Panc1 (cell line): Measurements from ENCODE around the gene STK17B. TPM values are rescaled to one million over a fixed set of nuclear protein-coding genes. Genes with fewer than 3 reads are reported as not detected.

ENCODE experiments used
- ATAC-seq: fragments of 200-7000 bp; cut with Tn5 transposase; 2 replicates; pipeline ENCODE4 v1.9.1; 2020; ENCODE audit warnings: mild to moderate bottlenecking, moderate library complexity
- BruUV-seq: library from RNA; stranded (reverse); fragments of 400-500 nt; replicated peaks from 2 replicates; lab custom pipeline; 2021; lab: Mats Ljungman, UMichigan
- CTCF ChIA-PET: fragments of 300-600 bp; sonication (Branson Sonifier 250); formaldehyde crosslinking; loops from one replicate; lab custom pipeline; 2022; ENCODE audit warnings: antibody characterized with exemption; lab: Charles Lee
- POLR2A ChIA-PET: fragments of 300-600 bp; sonication (Branson Sonifier 250); formaldehyde crosslinking; loops from one replicate; lab custom pipeline; 2022; ENCODE audit warnings: antibody characterized with exemption; lab: Charles Lee
- DNase-seq: peaks from one replicate; pipeline ENCODE4 v3.0.0-alpha.2; 2010; ENCODE audit warnings: low read depth, low spot score
- H3K27ac ChIP-seq: 2 replicates; pipeline ENCODE4 v1.5.1; 2011; ENCODE audit warnings: mild to moderate bottlenecking, low read length, inconsistent platforms
- H3K27me3 ChIP-seq: fragments of 200-500 bp; sonication (Bioruptor generic); 2 replicates; pipeline ENCODE4 v1.6.0; 2014; ENCODE audit warnings: low read length, inconsistent platforms; ENCODE audit not compliant: control insufficient read depth, insufficient read depth
- H3K36me3 ChIP-seq: fragments of 200-500 bp; sonication (Bioruptor generic); 2 replicates; pipeline ENCODE4 v1.5.1; 2014; ENCODE audit warnings: inconsistent platforms, mild to moderate bottlenecking, low read length, moderate library complexity; ENCODE audit not compliant: control insufficient read depth, insufficient read depth
- H3K4me1 ChIP-seq: 2 replicates; pipeline ENCODE4 v1.5.1; 2011; ENCODE audit warnings: inconsistent platforms, mild to moderate bottlenecking, low read length, moderate library complexity; ENCODE audit not compliant: control insufficient read depth, insufficient read depth
- H3K4me3 ChIP-seq, 2 experiments: 2 replicates each; pipeline ENCODE4 v1.5.1; 2011 to 2012; ENCODE audit warnings: low read depth in 2 of 2, low read length in 2 of 2, mild to moderate bottlenecking in 2 of 2, inconsistent platforms in 1 of 2, moderate library complexity in 1 of 2
- H3K9me3 ChIP-seq: fragments of 200-500 bp; sonication (Bioruptor generic); 2 replicates; pipeline ENCODE4 v1.5.1; 2014; ENCODE audit warnings: low read depth, mild to moderate bottlenecking, inconsistent platforms, low read length, moderate library complexity; ENCODE audit not compliant: control insufficient read depth, insufficient read depth
- CTCF ChIP-seq: fragments of 450-650 bp; IDR thresholded peaks from 2 replicates; pipeline ENCODE4 v1.5.1; 2017; ENCODE audit warnings: mild to moderate bottlenecking
- POLR2AphosphoS5 ChIP-seq: IDR thresholded peaks from 2 replicates; pipeline ENCODE4 v1.6.1; 2012; ENCODE audit warnings: mild to moderate bottlenecking, low read depth, low read length, moderate library complexity
- SIN3A ChIP-seq: IDR thresholded peaks from 2 replicates; pipeline ENCODE4 v1.6.1; 2012; ENCODE audit warnings: low read depth, mild to moderate bottlenecking, low read length, moderate library complexity, borderline replicate concordance; ENCODE audit not compliant: insufficient read depth
- TCF7L2 ChIP-seq: IDR thresholded peaks from 2 replicates; pipeline ENCODE4 v1.6.1; 2011; ENCODE audit warnings: mild to moderate bottlenecking, low read depth, low read length, inconsistent platforms
- in situ Hi-C: cut with HindIII; loops from 2 replicates; pipeline ENCODE4 v1.10.0; 2016; ENCODE audit warnings: low sequenced_read_pairs, low pct_unique_long_range_greater_than_20kb
- intact Hi-C: fragments of 100-400 bp; cut with micrococcal nuclease; formaldehyde crosslinking; loops from one replicate; pipeline ENCODE4 v1.10.0; 2022; ENCODE audit not compliant: unreplicated experiment
- total RNA-seq: library from RNA; stranded (reverse); gene quantifications from one replicate; pipeline ENCODE4 v1.2.1, GENCODE V29; 2021; ENCODE audit not compliant: unreplicated experiment
- TF ChIP-seq, protein P1 (sequence below), 2 experiments: IDR thresholded peaks; 2 replicates each; pipeline ENCODE4 v1.6.1; 2011 to 2012; ENCODE audit warnings: low read depth in 2 of 2, control low read depth in 1 of 2, low read length in 1 of 2, mild to moderate bottlenecking in 1 of 2, moderate library complexity in 1 of 2; ENCODE audit not compliant: insufficient read depth in 1 of 2

Gene STK17B
- total RNA-seq, 1 experiment from 2014 or later = 19.3 TPM

- CTCF ChIA-PET = no interaction called here
Observed at GRCh38 chr2:196205881-196206435, 34.6 kb upstream of the STK17B start.

GRCh38 chr2:196205011-196205766 lies 33.8 kb upstream of the STK17B start:
- Histone ChIP-seq H3K27me3 (no peaks in the 10 kb centered on the region), H3K27ac (no peak overlapping the region), H3K4me1 (no peaks in the 10 kb centered on the region), H3K36me3 (no peaks in the 10 kb centered on the region), H3K9me3 (no peaks in the 10 kb centered on the region), H3K4me3 (no peak overlapping the region)
- TF ChIP-seq, protein P1, sequence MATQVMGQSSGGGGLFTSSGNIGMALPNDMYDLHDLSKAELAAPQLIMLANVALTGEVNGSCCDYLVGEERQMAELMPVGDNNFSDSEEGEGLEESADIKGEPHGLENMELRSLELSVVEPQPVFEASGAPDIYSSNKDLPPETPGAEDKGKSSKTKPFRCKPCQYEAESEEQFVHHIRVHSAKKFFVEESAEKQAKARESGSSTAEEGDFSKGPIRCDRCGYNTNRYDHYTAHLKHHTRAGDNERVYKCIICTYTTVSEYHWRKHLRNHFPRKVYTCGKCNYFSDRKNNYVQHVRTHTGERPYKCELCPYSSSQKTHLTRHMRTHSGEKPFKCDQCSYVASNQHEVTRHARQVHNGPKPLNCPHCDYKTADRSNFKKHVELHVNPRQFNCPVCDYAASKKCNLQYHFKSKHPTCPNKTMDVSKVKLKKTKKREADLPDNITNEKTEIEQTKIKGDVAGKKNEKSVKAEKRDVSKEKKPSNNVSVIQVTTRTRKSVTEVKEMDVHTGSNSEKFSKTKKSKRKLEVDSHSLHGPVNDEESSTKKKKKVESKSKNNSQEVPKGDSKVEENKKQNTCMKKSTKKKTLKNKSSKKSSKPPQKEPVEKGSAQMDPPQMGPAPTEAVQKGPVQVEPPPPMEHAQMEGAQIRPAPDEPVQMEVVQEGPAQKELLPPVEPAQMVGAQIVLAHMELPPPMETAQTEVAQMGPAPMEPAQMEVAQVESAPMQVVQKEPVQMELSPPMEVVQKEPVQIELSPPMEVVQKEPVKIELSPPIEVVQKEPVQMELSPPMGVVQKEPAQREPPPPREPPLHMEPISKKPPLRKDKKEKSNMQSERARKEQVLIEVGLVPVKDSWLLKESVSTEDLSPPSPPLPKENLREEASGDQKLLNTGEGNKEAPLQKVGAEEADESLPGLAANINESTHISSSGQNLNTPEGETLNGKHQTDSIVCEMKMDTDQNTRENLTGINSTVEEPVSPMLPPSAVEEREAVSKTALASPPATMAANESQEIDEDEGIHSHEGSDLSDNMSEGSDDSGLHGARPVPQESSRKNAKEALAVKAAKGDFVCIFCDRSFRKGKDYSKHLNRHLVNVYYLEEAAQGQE (IDR thresholded peaks at IDR 0.05; ENCODE audit: insufficient read depth in 1 of 2, low read depth in 2 of 2, low read length in 1 of 2) = no peak
- TF ChIP-seq TCF7L2 (no peak), SIN3A (no peak), POLR2AphosphoS5 (no peak), CTCF (no peak)
- no TSS peak for BruUV-seq
- CTCF ChIA-PET = no interaction called here
- intact Hi-C loops = no loop called here
- POLR2A ChIA-PET = no interaction called here
- no peak for DNase-seq
- in situ Hi-C loops = no loop called here
- ATAC-seq = no peak

More at GRCh38 chr2:196205881-196206435, 34.6 kb upstream of the STK17B start:
- BruUV-seq = no TSS peak
- H3K4me3 ChIP-seq = no peak overlapping the region
- ATAC-seq (no peak), DNase-seq (no peak)
- in situ Hi-C loops = no loop called here
- H3K36me3 ChIP-seq = no peaks in the 10 kb centered on the region
- H3K9me3 ChIP-seq = no peaks in the 10 kb centered on the region
- intact Hi-C loops = no loop called here
- H3K27me3 ChIP-seq = no peaks in the 10 kb centered on the region
- no peak overlapping the region for H3K27ac ChIP-seq
- H3K4me1 ChIP-seq = no peaks in the 10 kb centered on the region
- POLR2A ChIA-PET = no interaction called here
- TF ChIP-seq, protein P1 (IDR thresholded peaks at IDR 0.05; ENCODE audit: insufficient read depth in 1 of 2, low read depth in 2 of 2, low read length in 1 of 2) = no peak
- TF ChIP-seq SIN3A (no peak), TCF7L2 (no peak), CTCF (no peak), POLR2AphosphoS5 (no peak)
